Stimulated activated CD8-positive, alpha-beta memory T cell treated with anti-CD3 and anti-CD28 coated beads, Interleukin-7, amount 100 ng/mL, for 1 hour (primary cell): ENCODE results near the gene LMOD1.
"Not testable (repeated sequence)": the region's sequence is repeated elsewhere in the genome, so short reads cannot be mapped to it uniquely, and the experiment has no call there.

Source experiments
- DNase-seq, 2 donors: peaks; one replicate each; pipeline ENCODE4 v3.0.0-alpha.2; 2020; ENCODE audit warnings: low read depth in 2 of 2

The LMOD1 gene

DNA sequence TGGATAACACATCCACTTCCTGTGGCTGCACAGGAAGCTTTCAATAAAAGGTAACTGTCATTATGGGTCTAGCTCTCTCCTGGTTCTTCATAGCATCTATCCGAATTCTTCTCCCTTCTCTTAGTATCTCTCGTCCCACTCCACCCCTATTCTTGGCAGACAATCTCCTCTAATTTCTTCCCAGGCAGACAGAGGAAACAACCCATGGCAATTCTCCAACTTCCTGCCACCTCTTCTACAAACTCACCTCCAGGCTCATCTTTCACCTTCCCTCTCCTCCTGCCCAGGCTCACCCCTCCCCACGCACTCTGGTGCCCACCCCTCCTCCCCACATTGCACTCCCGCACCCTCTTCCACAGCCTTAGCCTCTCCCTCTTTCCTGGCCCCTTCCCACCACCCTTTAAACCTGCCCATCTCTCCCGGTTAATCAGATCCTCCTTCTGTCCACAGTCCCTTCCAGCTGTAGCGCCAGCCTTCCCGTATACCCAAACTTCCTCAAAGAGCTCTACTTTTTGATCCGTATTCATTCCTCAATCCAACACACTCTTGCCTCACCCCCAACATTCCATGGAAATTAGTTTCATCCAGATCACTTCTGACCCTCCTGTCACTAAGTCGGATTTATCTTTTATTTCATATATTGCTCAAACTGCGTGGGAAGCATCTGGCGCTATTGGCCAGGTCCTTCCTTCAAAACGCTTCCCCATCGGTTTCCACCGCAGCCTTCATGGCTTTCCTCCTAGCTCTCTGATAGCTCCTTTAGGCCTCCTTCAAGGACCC, 31.7 kb downstream of the LMOD1 start:
- DNase-seq: no peak

DNA sequence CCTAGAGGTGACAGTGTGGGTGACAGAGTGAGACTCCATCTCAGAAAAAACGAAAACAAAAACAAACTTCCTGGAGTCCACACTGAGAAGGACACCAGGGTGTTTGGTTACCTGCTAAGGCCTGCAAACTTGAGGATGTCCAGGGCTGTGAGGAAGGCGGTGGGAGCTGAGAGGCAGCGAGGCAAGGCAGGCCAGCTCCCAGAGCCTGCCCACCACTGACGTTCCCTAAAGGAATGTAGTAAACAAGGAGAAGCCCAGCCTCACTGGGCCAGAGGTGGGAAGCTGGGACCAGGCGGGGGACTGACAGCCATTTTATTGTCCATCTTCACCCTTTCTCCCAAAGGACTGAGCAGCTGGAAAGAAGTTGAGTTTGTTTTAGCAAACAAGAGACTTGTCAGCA, 33.5 kb downstream of the LMOD1 start:
- DNase-seq: no peak

DNA sequence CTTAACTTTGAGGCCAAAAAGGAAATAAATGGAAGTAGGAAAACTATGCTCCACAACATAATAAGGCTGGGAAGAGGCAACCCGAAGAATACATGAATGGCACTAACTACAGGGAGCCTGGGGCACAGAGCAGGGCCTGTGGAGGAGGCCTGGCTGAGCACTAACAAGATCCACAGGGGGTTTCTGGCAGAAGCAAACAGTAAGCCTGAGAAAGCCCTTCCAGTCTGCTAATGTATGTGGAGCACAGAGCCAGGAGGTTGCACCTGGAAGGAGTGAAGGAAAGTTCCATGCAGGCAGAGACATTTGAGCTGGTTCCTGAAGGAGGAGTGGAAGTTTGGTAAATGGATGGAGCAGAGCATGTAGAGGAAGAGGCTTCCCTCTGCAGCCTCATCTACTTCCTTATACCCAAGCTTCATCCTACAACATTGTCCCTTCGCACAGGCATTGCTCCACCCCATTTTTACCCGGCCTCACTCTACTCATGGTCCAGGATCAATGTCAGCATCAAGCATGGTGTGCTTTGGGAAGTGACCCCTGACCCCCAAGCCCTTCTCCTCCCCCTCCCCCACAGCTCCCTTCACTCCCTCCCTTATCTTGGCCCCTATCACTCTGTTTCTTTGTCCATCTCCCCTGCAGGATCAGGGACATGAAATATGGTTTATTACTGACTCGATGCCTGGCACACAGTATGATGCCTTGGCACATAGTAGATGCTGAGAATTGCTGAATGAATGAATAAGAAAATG, 34.3 kb downstream of the LMOD1 start:
- no peak for DNase-seq

DNA sequence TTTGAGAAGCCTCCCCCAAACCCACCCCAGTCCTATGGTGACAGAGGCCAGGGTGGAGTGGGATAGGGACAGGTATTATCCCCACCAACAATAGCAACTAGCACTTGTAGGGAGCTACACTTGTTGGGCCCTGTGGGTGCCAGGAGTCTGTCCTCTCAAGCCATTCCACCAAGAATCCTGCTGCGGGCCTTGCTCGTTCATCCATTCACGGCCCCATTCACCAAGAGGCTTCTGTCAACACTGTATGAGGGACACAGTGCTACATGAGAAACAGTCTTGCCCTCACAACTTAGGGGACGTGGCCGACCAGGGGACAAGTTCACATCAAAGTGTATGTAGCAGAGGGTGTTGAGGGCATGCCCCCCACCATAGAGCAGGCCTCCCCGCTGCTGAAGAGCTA, 38.7 kb downstream of the LMOD1 start:
- no peak for DNase-seq

DNA sequence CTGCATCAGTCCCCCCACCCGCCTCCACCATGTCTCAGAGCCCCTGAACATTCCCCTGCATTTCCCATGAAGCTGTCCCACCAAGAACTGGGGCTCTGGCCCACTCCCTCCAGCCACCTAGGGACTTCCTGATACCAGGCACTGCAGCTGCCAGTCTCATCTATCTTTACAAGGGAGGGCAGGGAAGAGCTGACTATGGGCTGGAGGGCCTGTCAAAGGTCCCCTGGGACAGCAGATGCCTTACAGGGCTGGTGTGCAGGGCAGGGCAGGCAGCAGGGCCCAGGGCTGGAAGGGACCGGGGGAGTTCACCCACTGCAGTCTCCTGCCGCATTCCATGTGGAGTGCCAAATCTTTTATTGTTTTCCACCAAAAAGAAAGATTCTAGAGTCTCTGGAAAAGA, 40.0 kb downstream of the LMOD1 start:
- no peak for DNase-seq

DNA sequence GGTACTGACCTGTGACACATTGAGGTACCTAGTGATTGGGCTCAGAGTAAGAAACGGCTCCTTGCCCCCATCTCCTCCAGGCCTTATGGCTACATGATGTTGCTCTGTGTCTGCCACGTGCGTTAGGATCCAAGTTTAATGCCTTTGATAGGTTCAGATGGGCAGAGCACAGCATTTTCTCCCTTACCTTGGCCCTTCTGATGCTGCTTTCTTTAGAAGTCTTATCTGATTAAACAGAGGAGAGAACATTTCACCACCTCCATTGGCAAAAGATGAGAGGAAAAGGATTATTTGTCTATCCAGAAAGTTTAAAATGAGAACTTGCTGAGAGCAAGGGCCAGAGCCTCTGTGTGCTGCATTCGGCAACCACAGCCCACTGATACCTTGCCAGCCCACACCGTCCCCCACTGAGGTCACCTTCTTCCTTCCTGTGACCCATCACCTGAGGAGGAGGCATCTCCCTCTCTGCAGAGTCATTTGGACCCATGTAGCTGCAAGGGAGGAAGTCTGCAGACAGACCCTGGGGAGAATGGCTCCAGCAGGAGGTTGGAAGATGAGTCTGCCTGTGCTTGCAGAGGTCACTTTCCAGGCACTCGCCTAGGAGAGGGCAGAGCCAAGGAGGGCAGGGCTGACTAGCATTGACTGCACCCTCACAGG, 41.0 kb downstream of the LMOD1 start:
- no peak for DNase-seq

DNA sequence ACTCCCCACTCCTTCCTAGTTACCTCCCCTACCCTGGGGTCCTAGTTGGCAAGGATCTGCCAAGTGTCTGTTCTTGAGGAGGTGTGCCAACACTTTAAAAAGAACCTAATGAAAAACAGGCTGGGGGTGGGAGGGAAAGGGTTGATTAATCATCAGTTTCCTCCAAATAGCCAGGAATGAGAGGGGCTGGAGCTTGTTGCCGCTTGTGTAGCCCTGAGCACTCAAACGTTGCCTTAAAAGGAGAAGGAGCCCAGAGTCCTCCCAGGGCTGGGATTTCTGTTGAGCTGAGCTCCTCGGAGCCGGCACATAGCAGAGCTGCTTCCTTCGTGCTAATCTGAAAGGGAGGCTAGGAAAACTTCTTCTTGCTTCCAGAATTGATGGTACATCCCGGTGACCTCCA, 41.8 kb downstream of the LMOD1 start:
- DNase-seq: no peak

DNA sequence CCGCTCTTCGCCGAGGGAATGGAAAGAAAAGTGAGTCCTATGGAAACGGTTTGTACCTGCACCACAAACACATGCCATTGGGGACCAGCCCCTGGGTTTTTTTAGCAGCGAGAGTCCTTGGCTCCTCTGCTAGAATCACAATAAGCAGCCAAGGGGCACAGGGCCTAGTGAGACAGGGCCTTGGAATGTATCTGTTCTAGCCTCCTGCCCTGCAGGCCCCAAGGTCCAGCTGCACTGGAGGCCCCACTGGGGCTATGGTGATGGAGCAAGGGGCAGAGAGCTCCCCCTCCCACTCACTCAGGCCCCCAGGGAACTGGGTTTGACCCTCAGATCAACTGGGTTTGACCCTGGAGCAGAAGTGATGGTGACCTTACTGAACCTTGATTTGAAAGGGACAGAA, 43.2 kb downstream of the LMOD1 start:
- no peak for DNase-seq

DNA sequence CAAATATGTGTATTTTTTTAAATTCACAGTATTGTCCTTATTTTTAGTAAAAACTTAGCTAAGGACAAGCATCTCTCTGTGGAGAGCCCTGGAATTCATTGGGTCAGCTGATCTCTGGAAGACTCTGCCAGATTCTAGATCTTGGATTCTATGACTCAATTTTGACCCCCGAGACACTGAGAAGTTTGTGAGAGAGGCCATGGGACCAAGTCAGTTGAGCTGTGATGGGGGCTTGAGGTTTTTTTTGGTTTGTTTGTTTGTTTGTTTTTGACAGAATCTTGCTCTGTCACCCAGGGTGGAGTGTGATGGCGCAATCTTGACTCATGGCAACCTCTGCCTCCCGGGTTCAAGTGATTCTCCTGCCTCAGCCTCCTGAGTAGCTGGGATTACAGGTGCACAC, 44.1 kb downstream of the LMOD1 start:
- DNase-seq: no peak

DNA sequence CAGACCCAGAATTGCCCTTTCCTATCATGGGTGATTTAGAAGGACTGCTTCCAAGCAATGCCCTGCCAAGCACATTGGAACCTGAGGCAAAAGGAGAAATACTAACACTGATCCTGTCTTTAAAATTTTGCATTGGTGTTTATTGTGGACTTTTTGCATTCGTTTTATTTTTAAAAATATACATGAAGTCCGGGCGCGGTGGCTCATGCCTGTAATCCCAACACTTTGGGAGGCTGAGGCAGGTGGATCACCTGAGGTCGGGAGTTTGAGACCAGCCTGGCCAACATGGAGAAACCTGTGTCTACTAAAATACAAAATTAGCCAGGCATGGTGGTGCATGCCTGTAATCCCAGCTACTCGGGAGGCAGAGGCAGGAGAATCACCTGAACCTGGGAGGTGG, 45.3 kb downstream of the LMOD1 start:
- DNase-seq: not testable (repeated sequence)

DNA sequence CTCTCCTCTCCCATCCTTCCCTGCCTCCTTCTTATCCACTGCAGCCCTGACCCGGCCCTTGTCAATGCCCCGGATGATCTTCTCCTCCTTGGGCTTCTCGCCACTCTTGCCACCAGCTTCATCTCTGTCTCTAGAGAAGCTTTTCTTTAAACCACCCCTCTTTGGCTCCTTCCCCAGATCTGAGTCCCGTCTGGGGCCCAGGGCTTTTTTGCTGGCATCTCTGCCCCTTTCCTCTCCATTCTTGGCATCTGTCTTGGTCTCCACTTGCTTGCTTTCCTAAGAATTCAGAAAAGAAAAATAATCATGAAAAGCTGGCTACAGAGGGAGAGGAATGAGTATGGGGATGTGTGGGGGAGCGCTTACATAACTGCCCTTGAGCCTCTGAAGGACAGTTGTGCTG, 45.9 kb downstream of the LMOD1 start:
- no peak for DNase-seq

DNA sequence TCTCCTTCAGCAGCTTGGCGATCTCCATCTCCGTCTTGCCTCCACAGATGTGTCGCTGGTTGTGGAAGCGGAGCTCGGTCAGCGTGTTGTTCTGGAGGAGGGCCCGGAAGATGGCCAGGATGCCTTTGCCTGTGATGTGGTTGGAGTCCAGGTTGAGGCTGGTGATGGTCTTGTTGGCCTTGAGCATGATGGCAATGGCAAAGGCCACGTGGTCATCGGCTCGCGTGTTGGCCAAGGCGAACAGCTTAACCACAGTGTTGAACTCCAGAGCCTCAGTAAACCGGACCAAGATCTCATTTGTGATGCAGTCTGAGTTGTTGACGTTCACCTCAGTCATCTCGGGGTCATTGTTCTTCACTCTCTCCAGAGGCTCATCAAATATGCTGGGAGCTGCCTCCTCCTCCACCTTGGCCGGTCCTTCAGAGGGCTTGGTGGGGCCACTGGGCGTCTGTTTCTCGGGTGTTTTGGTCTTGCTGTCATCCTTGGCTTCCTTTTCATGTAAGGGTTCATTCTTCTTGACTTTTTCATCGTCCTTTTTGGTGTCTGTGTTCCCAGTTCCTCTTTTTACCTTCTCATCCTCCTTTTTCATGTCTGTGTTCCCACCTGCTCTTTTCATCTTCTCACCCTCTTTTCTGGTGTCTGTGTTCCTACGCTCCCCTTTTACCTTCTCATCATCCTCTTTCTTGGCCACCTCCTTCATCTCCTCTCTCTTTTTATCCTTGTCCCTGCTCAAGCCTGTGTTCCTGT, 46.5 kb downstream of the LMOD1 start:
- DNase-seq: no peak

DNA sequence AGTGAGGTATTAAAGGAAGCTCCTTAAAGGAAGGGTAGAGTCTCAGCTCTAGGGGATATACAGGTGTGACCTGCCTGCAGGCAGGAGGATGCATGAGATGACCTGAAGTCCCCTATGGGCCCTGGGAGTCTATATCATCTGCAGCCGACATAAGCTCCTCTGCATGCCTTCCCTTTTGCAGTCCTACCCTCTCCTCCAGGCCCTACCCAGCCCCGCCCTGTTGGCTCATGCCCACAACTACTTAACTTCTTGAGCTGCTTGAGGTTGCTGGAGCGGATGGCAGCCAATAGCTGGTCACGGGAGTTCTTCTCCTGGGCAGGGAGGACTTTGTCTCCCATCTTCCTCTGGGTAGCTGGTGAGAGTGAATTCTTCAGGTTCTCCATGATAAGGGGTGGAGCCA, 47.4 kb downstream of the LMOD1 start:
- DNase-seq: no peak

DNA sequence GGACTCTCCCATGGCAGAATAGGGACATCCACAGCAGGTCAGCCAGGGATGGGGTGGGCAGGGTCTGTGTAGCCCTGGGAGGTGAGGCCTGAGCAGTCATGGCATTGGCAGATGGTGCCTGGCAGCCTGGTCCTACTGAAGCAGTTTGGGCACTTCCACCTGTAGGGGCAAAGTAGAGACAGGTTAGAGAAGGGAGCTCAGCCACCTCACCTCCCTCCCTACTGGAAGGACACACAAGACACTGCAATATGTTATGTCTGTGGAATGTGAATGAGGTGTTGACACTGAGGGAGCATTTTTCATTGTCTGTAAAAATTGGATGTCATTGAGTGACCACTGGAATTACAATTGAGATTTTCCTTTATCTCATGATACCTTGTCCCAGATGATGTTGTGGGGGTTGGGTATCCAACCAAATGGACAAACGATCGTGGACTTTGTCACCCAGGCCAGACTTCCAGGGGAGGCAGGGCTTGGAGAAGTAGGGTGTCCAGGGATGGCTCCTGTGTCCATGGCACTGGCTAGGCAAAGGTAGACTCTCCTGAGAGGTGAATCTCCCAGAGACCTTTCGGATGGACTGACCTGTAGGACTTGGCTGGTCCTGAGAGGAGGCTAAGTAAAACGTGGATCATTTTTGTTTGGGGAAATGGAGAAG, 48.0 kb downstream of the LMOD1 start:
- no peak for DNase-seq

DNA sequence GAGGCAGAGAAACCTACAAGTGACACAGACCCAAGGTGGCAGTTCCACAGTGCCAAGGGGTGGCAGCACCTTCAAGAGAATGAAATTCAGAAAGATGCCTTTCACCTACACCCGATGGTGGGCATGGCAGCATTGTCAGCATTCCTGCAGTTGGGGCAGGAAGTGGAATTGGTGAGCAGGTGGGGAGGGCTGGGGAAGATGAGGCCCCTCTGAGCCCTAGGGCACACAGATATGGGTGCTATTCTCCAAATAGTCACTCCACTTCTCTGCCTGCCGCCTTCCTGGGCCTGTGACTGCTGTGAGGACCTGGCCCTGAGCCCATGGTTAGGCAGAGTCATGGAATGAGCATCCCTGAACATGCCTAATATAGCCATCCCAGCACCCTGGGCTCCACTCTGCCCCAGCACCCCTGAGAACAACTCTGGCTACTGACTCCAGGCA, 49.4 kb downstream of the LMOD1 start:
- DNase-seq: no peak

DNA sequence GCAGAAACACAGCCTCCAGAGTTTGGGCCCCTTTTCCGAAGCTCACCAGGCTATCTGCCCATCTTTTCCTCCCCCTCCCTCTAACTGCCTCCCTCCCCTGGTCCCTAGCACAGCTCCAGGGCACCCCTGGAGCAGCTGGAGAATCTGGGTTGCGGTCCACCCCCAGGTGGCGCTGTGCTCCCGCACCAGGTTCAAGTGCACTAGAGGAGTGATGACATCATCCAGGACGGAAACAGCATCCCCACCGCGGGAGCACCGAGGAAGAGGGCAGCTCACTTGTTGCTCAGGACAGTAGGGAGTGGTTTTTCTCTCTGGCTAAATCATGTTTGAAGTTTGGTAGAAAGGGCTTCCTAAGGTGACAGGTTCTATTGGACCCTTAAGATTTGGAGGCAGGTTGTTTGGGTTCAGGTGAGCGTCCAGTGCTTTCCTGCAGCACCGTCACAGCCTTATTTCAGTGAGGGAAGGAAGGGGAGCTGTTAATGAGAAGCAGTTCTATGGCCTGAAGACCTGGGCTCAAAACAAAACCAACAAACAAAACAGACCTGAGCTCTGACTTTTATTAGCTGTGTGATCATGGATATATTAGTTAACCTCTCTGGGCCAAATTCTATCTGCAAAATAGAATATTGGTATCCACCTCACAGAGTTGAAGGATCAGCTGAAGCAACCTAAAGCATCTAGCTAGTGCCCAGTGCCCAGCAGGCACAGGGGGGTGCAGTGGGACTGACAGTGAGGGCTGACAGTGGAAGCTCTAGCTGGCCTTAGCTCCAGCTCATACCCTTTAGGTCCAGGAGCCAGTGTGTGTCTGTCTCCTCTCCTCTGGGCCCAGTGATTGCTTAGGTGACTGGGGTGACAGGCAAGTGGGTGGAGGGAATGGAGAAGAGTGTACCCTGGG, 50.2 kb downstream of the LMOD1 start:
- DNase-seq: peak; percentile 53

DNA sequence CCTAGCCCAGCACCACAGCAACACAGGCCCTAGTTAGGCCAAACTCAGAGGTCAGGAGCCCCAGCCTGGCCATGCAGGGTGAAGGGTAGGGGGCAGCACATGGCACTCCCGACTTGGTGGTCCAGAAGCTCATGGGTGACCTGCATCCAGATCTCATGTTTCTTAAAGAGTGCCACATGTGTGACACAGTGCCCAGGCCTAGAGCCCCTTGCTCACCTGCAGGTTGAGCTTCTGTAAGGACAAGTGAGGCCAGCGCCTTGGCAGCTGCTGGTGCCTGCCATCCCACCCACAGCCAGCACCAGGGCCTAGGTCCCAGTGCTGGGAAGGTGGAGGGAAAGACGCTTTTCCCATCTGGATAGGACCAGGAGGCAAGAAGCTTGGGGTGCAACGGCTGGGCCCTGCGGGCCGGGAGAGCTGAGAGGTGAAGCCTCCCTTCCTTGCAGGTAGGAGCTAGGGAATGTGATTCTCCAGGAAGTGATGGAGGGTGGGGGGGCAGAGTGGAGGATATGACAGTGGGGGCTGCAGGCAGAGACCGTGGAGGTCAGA, 51.2 kb downstream of the LMOD1 start:
- DNase-seq: no peak

DNA sequence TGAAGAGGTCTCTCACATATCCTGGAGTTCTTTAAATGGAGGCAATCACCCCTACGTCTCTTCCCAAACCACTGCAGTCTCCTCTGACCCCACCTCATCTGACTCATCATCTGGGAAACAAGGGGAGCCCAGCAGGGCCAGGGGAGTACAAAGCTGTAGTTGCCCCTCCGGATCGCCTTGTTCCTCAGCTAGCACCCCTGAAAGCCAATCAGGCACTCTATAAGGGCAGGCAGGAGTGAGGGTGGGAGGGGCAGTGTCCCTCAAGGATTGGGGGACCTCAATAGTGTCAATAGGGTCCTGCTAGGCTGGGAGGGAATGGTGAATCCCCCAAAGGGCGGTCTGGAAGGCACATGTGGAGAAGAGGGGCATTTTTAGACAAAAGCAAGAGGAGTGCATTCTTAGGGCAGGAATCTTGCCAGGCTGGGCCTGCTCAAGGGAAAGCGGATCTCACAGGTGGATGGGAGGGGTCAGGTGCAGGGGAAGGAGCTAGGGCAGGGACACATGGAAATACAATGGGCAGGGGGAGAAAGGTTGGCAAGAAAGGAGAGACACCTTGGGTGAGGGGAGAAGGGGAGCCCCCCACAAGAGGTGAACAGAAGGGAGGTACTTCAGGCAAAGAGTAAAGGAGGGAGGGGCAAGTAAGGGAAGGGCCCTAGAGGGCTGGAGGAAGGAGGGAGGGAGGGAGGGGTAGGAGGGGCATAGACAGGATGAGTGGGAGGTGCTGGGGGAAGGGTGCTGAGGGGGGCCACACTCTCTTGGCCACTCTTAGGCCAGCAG, 51.8 kb downstream of the LMOD1 start:
- DNase-seq: no peak

DNA sequence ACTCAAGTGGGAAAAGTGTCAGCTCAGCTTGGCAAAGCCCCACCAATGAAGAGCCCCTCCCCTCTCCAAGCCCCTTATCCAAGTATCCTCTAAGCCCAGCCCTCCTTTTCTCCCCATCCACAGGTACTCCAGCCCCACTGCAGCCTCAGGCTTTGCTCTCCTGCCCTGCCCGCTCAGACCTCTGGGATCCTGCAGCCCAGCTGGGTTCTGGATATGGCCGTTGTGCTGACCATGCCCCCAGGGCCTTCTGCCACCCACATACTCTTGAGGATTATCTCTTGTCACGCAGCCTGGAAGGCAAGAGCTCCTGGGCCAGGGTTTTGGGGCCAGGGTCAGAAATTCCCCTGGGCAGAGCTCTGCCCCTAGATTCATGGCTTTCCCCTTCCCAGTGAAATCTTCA, 52.9 kb downstream of the LMOD1 start:
- DNase-seq: no peak

DNA sequence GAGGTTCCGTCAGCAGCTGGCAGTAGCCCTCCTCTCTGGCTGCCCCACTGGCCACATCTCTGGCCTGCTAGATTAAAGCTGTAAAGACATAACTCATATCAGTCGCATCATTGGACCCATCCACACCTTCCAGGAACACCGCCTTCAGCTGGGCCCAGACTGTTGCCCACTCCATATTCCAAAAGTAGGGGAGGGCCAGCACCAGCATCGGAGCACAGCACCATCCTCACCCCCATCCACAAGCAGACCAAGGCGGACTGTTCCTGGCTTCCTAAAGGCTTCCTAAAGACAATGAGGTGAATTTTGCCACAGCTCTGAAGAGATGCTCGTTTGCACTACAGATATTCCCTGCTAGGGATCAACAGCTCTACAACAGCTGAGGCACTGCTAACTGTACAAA, 54.1 kb downstream of the LMOD1 start:
- DNase-seq: no peak
